Activated CD4-positive, alpha-beta T cell treated with anti-CD3 and anti-CD28 coated beads for 24 hours (primary cell): ENCODE data around the gene DNAH2.

Experiments used
- DNase-seq, 2 donors: peaks; one replicate each; pipeline ENCODE4 v3.0.0-alpha.2; 2020; ENCODE audit warnings: low read depth in 2 of 2

DNAH2 gene

DNA sequence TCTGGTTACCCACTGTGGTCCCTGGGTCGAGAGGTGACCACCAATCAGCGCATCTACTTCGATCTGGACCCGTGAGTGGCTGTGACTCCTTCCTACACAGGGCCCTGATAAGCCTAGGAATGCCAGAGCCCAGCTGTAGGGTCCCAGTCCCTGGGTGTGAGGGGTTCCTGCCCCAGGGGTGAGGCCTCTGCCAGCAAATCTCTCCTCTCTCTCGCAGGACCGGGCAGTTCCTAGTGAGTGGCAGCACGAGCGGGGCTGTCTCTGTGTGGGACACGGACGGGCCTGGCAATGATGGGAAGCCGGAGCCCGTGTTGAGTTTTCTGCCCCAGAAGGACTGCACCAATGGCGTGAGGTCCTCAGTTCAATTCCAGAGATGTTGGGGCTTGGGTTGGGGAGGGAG lies 14.8 kb upstream of the DNAH2 start:
- DNase-seq = no peak

DNA sequence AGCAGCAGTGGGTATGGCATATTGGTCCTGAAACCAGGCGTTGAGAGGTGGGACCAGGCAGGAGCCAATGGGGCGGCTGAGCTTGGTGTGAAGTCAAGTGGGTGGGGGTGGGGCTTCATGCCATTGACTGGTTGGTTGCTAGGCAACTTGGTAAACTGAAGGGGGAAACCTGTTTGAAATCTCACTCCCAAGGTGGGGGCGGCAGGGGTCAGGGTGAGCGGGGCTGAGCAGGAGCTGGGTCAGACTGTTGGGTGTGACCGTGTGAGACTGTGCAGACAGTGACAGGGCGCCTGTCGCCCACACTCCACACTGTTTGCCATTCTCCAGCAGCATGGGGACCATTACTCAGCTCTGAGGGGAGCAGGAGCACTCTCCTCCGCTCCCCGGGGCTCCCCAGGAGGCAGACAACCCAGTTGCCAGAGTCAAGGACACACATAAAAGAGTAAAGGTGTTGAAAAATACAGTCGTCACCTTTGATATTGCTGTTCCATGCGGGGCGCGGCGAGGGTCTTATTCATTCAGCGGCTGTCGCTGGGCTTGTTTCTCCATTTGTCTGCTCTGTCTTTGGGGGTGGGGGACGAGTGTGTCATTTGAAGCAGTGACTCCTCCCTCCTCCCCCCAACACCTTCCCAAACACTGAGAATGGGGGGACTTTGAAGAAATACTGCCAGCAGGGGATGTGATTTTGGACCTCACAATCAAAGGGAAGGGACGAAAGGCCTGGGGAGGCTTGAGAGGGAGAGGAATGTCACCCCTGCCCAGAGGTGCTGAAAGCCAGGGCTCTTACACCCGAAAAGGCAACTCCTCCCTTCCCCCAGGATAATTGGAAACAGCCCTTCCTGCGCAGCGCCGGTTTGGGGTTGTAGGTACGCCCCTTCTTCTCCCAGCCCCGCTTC lies 13.7 kb upstream of the DNAH2 start:
- DNase-seq = no peak

GRCh38 chr17:7704601-7705268 lies 12.8 kb upstream of the DNAH2 start, which contains the start of gene EFNB3:
Gene EFNB3 (plus strand): TSS chr17:7705202. CDS start chr17:7705599, 397 bp downstream.
- DNase-seq = no peak

- DNase-seq = no peak
Measured at GRCh38 chr17:7705269-7706255, 12.0 kb upstream of the DNAH2 start.

DNA sequence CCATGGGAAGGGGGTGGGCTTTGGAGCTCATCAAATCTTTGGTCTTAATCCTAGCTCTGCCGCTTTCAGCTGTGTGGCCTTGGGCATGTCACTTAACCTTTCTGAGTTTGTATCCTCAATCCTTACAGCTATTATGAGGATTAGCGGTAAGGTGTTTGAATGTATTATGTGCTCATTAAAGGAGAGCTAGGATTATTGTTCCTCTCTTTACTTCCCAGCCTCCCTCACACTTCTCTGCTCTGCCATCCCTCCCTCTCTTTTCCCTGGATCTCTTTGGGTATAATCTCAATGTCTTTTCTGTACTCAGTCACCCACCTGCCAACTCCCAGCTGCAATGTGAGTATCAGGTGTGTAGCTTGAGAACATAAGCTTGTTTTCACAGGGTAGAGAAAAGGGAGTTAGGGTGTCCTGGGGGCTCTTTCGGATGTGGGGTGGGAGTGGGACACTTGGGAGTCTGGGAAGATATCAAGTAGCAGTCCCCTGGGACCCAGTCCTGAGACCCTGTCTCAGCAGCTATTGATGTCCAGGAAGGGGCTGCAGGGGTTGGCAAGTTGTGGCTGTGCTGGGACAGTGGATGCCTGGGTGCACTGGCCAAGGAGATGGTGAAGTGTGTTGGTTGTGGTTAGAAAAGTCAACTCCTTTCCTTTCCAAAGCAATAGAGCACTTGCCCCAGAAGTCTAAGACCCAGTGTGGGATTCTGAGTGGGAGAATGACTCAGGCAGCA lies 10.8 kb upstream of the DNAH2 start:
- DNase-seq = no peak

DNA sequence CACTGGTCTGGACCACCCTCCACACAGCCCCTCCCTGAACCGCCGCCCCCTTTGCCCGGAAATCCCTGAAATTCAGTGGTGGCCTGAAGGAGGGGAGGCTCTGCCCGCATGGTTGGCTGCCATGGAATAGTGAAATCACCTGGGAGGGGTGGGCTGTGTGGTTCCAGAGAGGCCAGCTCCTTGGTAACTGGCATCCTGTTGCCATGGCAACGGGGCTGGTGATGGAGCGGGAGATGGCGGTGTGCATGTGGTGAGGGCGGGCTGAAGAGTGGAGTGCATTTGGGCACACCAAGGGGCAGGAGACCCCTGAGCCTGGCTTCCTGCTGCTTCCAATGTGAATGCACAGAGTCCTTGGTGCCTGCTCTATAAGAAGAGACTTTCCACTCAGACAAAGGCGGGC lies 10.1 kb upstream of the DNAH2 start:
- no peak for DNase-seq

GRCh38 chr17:7707858-7708750 lies 9.4 kb upstream of the DNAH2 start:
- no peak for DNase-seq

- DNase-seq = no peak
Measured at GRCh38 chr17:7709031-7709430, 8.5 kb upstream of the DNAH2 start.

DNA sequence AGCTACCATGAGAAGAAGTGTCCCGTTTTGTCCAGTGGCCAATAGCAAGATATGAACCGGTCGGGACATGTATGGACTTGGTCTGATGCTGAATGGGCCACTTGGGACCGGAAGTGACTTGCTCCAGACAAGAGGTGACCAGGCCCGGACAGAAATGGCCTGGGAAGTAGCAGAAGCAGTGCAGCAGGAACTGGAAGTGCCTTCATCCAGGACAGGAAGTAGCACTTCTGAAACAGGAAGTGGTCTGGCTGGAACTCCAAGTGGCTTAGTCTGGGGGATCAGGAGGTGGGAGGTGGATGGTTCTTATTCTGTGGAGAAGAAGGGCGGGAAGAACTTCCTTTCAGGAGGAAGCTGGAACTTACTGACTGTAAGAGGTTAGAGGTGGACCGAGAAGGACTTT lies 7.2 kb upstream of the DNAH2 start:
- no peak for DNase-seq

DNA sequence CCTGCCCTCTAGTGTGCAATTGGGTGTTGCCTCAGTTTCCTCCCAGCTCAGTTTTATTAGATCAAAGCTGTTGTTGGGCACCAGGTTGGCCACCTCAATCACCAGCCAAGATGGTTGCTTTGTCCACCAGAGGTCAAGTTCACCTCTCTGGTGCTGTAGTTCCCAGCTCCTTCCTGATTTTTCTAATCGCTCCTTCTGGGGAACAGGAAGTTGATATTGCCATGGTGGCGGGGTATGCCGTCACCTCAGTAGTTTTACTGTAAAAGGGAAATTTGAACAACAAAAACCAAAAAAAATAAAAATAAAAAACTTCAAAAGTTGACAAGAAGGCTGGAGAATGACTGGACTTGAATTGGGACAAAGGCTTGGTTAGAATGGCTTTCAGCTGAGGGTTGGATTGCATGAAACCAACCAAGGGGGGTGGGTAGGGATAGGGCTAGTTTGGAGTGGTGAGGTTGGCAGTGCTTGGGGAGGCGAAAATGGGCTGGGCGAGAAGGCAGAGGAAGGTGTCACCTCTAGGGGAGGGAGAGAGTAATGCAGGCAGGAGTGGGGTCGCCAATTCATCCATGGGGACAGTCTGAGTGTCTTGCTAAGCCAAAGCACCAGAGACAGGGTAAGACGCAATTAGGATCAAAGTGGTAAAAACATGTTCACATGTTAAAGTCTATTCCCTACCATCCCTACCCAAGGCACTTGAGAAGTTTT lies 6.3 kb upstream of the DNAH2 start:
- no peak for DNase-seq

- no peak for DNase-seq
Measured at GRCh38 chr17:7712111-7712771, 5.3 kb upstream of the DNAH2 start.

DNA sequence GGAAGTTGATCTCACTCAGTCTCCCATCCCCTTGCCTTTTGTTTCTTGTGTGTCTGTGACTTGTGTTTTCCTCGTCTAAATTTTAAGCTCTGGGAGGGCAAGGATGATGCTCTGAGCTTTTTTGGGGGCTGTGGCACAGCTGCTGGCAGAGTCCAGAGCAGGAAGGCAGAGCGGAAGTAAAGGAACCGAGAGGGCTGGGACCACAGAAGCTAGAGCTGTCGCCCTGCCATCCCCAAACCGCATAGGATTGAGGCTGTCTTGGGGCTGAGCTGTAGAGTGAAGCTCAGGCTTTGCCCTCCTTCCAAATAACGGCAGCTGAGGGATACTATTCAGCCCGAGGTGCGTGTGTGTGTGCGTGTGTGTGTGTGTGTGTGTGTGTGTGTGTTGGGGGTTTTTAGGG lies 3.8 kb upstream of the DNAH2 start:
- DNase-seq = no peak

DNA sequence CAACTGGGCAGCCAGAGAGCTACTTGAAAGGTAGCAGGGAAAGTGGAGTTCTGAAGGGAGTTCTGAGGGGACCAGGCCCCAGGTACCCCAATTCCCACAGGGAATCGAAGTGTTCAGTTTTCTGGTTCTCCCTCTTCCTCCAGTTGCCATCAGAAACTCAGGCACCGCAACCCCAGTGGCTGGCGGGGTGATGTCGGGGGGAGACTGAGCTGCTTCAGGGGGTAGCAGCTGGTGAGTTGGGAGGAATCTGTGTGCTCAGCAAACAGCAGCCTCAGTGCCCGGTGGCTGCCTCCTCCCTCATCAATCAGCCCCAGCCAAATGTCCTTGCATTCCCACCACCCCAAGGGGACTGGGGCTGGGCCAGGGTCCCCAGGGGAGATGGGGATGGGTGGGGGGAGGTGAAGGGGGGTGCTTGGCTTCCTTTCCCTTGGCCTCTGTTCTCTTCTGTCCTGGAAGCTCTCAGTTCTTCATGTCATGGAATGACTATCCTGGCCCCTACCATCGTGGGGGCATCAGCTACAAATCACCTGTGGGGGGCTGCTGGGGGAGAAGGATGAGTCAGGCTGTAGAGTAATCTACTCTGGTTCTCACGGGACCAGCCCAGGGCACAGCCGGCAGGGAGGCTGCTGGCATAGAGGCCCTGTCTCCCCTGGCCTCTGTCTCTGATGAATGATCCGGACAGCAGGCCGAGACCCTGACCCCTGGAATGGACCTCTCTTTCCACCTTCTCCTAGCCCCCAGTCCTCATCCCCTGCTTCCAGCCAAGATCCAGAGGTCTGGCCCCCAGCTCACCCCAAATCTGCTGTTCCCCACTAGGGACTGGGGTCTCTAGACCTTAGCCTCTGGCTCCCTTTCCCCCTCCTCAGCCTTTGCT lies 2.6 kb upstream of the DNAH2 start:
- DNase-seq = no peak

DNA sequence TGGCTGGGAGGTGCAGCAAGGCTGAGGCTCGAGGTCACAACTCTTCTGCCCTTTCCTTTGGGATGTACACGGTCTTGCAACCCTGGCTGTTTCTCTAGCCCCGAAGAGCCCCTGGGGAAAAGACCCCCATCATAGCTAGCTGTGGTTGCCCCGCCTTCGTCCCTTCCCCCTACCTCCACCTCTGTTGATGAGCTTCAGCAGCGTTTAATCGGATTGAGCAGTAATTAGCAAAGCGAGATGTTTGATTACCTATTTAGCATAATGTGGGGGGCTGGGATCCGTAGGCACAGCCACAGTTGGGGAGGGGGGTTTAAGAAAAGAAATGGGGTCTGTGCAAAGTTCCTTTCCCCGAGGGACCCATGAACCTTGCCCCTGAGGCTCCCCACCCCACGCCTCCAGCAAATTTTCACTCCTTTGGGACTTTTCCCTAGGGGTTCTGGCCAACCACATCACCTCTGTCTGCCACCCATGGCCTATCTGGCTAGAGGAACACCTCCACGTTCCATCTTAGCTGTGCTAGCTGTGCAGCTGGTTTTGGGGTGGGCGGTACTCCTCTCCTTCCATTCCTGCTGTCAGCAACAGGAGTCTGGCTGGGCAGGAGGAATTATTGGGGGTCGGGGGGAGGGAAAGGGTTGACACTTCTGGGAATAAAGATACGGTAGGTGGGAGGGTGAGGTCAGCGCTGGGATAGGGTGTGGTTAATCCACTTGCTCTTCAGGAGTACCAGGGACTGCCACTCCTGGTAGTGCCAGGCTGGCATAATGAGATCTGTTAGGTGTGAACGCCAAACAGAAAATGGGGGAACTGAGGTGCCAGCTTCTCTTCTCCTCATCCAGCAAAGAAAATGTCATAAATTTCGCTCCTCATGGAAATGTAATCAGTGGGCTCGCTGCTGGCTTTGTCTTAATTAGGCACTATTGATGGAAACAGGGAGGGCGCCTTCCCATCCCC lies 1.3 kb upstream of the DNAH2 start:
- DNase-seq = no peak

- no peak for DNase-seq
Measured at GRCh38 chr17:7717756-7718350, 309 bp downstream of the DNAH2 start.

- no peak for DNase-seq
Measured at GRCh38 chr17:7719661-7720060, 2.1 kb downstream of the DNAH2 start.

- no peak for DNase-seq
Measured at GRCh38 chr17:7720125-7720524, 2.6 kb downstream of the DNAH2 start.
